GM23338 (cell line): Measurements from ENCODE around the gene ZP2. TPM values are rescaled to one million over a fixed set of nuclear protein-coding genes. Genes with fewer than 3 reads are reported as not detected.

Source experiments
- ATAC-seq: fragments of 200-7000 bp; cut with Tn5 transposase; 3 replicates; pipeline ENCODE4 v1.9.1; 2020
- DNase-seq: peaks from one replicate; pipeline ENCODE4 v3.0.0-alpha.2; 2015; ENCODE audit warnings: low spot score
- H2AFZ ChIP-seq: fragments of 200-600 bp; sonication (generic); 2 replicates; pipeline ENCODE4 v1.8.0; 2016; ENCODE audit warnings: antibody characterized with exemption, mild to moderate bottlenecking, moderate library complexity
- H3F3A ChIP-seq: fragments of 200-600 bp; sonication (generic); replicated peaks from 2 replicates; pipeline ENCODE4 v1.8.0; 2017; ENCODE audit warnings: antibody characterized with exemption, mixed run types, low read depth
- H3K27ac ChIP-seq: fragments of 200-600 bp; sonication (generic); 2 replicates; pipeline ENCODE4 v1.6.1; 2016; ENCODE audit warnings: low read depth
- H3K27me3 ChIP-seq: fragments of 200-600 bp; sonication (generic); 2 replicates; pipeline ENCODE4 v1.8.0; 2016; ENCODE audit warnings: mild to moderate bottlenecking, mixed run types, moderate library complexity; ENCODE audit not compliant: insufficient read depth
- H3K36me3 ChIP-seq: fragments of 200-600 bp; sonication (generic); 2 replicates; pipeline ENCODE4 v1.8.0; 2016; ENCODE audit warnings: mild to moderate bottlenecking; ENCODE audit not compliant: insufficient read depth
- H3K4me1 ChIP-seq: fragments of 200-600 bp; sonication (generic); 2 replicates; pipeline ENCODE4 v1.8.0; 2016; ENCODE audit warnings: mild to moderate bottlenecking, moderate library complexity; ENCODE audit not compliant: insufficient read depth
- H3K4me2 ChIP-seq: fragments of 200-600 bp; sonication (generic); 2 replicates; pipeline ENCODE4 v1.7.1; 2017; ENCODE audit warnings: mixed run types
- H3K4me3 ChIP-seq: fragments of 200-600 bp; sonication (generic); 2 replicates; pipeline ENCODE4 v1.6.1; 2016; ENCODE audit warnings: mixed run types
- H3K79me2 ChIP-seq: fragments of 200-600 bp; sonication (generic); replicated peaks from 2 replicates; pipeline ENCODE4 v1.8.0; 2017; ENCODE audit warnings: mild to moderate bottlenecking; ENCODE audit not compliant: insufficient read depth
- H3K9me2 ChIP-seq: fragments of 200-600 bp; sonication (generic); 2 replicates; pipeline ENCODE4 v1.8.0; 2017; ENCODE audit not compliant: insufficient read depth
- H4K20me1 ChIP-seq: fragments of 200-600 bp; sonication (generic); replicated peaks from 2 replicates; pipeline ENCODE4 v1.8.0; 2017; ENCODE audit warnings: mild to moderate bottlenecking; ENCODE audit not compliant: insufficient read depth
- H3K27ac Mint-ChIP-seq: 2 replicates; pipeline ENCODE4 v1.8.0; 2020; ENCODE audit warnings: inconsistent platforms, mild to moderate bottlenecking, moderate library complexity, mixed read lengths
- H3K27me3 Mint-ChIP-seq: 3 replicates; pipeline ENCODE4 v1.8.0; 2022; ENCODE audit warnings: low read depth, mild to moderate bottlenecking, moderate library complexity, mixed read lengths, inconsistent platforms; ENCODE audit not compliant: insufficient read depth, poor library complexity
- H3K36me3 Mint-ChIP-seq: 3 replicates; pipeline ENCODE4 v1.8.0; 2021; ENCODE audit warnings: low read depth, mild to moderate bottlenecking, inconsistent platforms, moderate library complexity, mixed read lengths
- H3K4me1 Mint-ChIP-seq: 3 replicates; pipeline ENCODE4 v1.8.0; 2020; ENCODE audit warnings: mild to moderate bottlenecking, inconsistent platforms, mixed read lengths
- H3K4me3 Mint-ChIP-seq: 3 replicates; pipeline ENCODE4 v1.8.0; 2021; ENCODE audit warnings: moderate library complexity, mild to moderate bottlenecking, inconsistent platforms, mixed read lengths
- H3K9me3 Mint-ChIP-seq: 3 replicates; pipeline ENCODE4 v1.8.0; 2020; ENCODE audit warnings: moderate library complexity, mild to moderate bottlenecking, inconsistent platforms, mixed read lengths
- CREB1 ChIP-seq: fragments of 250-450 bp; sonication (Bioruptor Pico); IDR thresholded peaks from 2 replicates; pipeline ENCODE4 v1.5.0; 2020; ENCODE audit warnings: low read depth, mild to moderate bottlenecking, moderate library complexity
- ETS1 ChIP-seq: IDR thresholded peaks from 2 replicates; pipeline ENCODE4 v1.6.1; 2016; ENCODE audit warnings: antibody characterized with exemption
- EZH2 ChIP-seq: fragments of 200-600 bp; sonication (generic); IDR thresholded peaks from one replicate; pipeline ENCODE4 v1.8.0; 2017; ENCODE audit warnings: antibody characterized with exemption, mild to moderate bottlenecking, low read depth; ENCODE audit not compliant: unreplicated experiment
- EZH2phosphoT487 ChIP-seq: fragments of 200-600 bp; sonication (generic); IDR thresholded peaks from one replicate; pipeline ENCODE4 v1.8.1; 2018; ENCODE audit warnings: antibody characterized with exemption; ENCODE audit not compliant: unreplicated experiment
- JUNB ChIP-seq: IDR thresholded peaks from one replicate; pipeline ENCODE4 v1.6.1; 2016; ENCODE audit warnings: antibody characterized with exemption; ENCODE audit not compliant: unreplicated experiment
- NANOG ChIP-seq: IDR thresholded peaks from 2 replicates; pipeline ENCODE4 v1.6.1; 2016; ENCODE audit warnings: antibody characterized with exemption, borderline replicate concordance
- POLR2AphosphoS5 ChIP-seq: IDR thresholded peaks from 2 replicates; pipeline ENCODE4 v1.6.1; 2016; ENCODE audit warnings: antibody characterized with exemption, low read depth
- REST ChIP-seq: IDR thresholded peaks from one replicate; pipeline ENCODE4 v1.6.1; 2018; ENCODE audit warnings: antibody characterized with exemption; ENCODE audit not compliant: unreplicated experiment
- STAT1 ChIP-seq: IDR thresholded peaks from one replicate; pipeline ENCODE4 v1.6.1; 2016; ENCODE audit warnings: antibody characterized with exemption; ENCODE audit not compliant: unreplicated experiment
- ZNF114 ChIP-seq: fragments of 250-450 bp; sonication (Bioruptor Pico); IDR thresholded peaks from 2 replicates; pipeline ENCODE4 v1.5.0; 2020; ENCODE audit warnings: mild to moderate bottlenecking, moderate library complexity
- ZNF331 ChIP-seq: fragments of 250-450 bp; sonication (Bioruptor Pico); IDR thresholded peaks from 2 replicates; pipeline ENCODE4 v1.5.0; 2020; ENCODE audit warnings: low read depth, mild to moderate bottlenecking, moderate library complexity
- ZNF462 ChIP-seq: fragments of 250-450 bp; sonication (Bioruptor Pico); IDR thresholded peaks from 2 replicates; pipeline ENCODE4 v1.5.0; 2020; ENCODE audit warnings: mild to moderate bottlenecking, moderate library complexity
- polyA plus RNA-seq: library from polyadenylated mRNA; unstranded; fragments of >200 nt; fragmentation: Nextera tagmentation; extraction: Ambion mirVana; gene quantifications from 2 replicates; pipeline ENCODE4 v1.2.1, GENCODE V29; 2016
- total RNA-seq: library from RNA; depleted of rRNA; stranded (reverse); fragments of >200 nt; shearing (Covaris generic); gene quantifications from 2 replicates; pipeline ENCODE4 v1.2.3, GENCODE V29; 2014
- TF ChIP-seq, protein P1 (sequence below), 2 experiments: fragments of 200-600 bp in 1 of 2; sonication (generic) in 1 of 2; conservative IDR thresholded peaks; 2 replicates each; pipeline versions ENCODE4 v1.5.1 to v1.6.1; 2016 to 2017; ENCODE audit warnings: antibody characterized with exemption in 2 of 2, low read depth in 2 of 2, mild to moderate bottlenecking in 2 of 2, moderate library complexity in 1 of 2

The ZP2 gene
- total and polyA plus RNA-seq, 2 experiments from 2014 or later = not detected

DNA sequence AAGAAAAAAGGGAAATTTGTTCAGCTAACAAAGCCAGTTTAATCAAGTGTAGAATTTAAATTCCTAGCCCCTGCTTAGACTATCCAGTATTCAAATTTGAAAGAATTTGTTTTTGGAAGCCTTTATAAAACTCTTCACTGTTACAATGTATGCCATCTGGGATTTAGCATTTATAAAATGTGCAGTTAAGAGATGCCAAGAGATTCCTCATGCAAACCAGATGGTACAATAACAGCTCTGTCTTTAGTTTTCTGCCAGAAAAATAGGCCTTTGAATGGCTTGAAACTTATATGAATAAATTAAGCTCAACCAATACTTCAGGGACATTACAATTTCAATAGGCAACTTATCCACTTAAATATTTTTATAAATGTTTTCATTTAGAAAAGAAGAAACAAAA is 15.4 kb upstream of the ZP2 start (continued):
- no peak for TF ChIP-seq ZNF462

DNA sequence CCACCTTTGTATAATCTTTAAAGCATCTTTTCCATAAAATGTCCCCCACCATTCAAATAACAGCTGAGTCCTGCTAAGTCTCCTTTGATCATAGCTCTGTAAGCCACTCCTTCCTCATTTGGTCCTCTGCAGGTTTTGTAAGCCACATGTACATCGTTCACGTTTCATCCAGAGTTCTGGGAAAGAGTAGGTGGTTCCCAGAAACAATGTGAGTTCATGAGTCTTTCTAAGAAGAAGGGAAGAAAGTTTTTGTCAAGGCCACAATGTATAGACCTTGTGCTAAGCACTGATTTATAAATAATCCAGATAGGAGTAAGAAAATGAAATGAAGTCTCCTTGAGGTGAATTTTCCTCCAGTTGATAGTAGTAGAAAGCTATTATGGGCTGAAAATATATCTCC is 13.4 kb upstream of the ZP2 start:
- DNase-seq = no peak
- H3K27me3 ChIP-seq = no peaks in the 10 kb centered on the region
- peaks cover 36% of the 10 kb centered on the region for H3K4me1 ChIP-seq
- no peak overlapping the region for H3K4me3 Mint-ChIP-seq
- H4K20me1 ChIP-seq = no peaks in the 10 kb centered on the region
- H3K4me3 ChIP-seq = no peak overlapping the region
- no peak overlapping the region for H3K27ac ChIP-seq
- H3K4me2 ChIP-seq = no peak overlapping the region
- 0 out of 2 replicates have a peak, but pooled peaks cover 9% of the 10 kb centered on the region for H3K9me2 ChIP-seq
- H3F3A ChIP-seq = no peaks in the 10 kb centered on the region
- no peak for ATAC-seq
- H3K4me1 Mint-ChIP-seq = peaks cover 38% of the 10 kb centered on the region
- H3K27ac Mint-ChIP-seq = no peak overlapping the region
- no peak overlapping the region for H2AFZ ChIP-seq
- peaks cover 4% of the 10 kb centered on the region; the same call in 1 of the 3 replicates for H3K9me3 Mint-ChIP-seq
- no peaks in the 10 kb centered on the region for H3K79me2 ChIP-seq
- H3K36me3 Mint-ChIP-seq = 0 out of 3 replicates have a peak, but pooled peaks cover 4% of the 10 kb centered on the region
- peaks cover 5% of the 10 kb centered on the region for H3K27me3 Mint-ChIP-seq
- no peaks in the 10 kb centered on the region for H3K36me3 ChIP-seq
- TF ChIP-seq ETS1 (no peak), CREB1 (CRISPR knock-in tag) (no peak), EZH2phosphoT487 (no peak), ZNF114 (CRISPR knock-in tag) (no peak), JUNB (no peak), STAT1 (no peak), ZNF331 (CRISPR knock-in tag) (no peak), NANOG (no peak), POLR2AphosphoS5 (no peak), EZH2 (no peak), REST (no peak)
- TF ChIP-seq, protein P1, sequence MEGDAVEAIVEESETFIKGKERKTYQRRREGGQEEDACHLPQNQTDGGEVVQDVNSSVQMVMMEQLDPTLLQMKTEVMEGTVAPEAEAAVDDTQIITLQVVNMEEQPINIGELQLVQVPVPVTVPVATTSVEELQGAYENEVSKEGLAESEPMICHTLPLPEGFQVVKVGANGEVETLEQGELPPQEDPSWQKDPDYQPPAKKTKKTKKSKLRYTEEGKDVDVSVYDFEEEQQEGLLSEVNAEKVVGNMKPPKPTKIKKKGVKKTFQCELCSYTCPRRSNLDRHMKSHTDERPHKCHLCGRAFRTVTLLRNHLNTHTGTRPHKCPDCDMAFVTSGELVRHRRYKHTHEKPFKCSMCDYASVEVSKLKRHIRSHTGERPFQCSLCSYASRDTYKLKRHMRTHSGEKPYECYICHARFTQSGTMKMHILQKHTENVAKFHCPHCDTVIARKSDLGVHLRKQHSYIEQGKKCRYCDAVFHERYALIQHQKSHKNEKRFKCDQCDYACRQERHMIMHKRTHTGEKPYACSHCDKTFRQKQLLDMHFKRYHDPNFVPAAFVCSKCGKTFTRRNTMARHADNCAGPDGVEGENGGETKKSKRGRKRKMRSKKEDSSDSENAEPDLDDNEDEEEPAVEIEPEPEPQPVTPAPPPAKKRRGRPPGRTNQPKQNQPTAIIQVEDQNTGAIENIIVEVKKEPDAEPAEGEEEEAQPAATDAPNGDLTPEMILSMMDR (conservative IDR thresholded peaks at IDR 0.05; ENCODE audit: low read depth in 2 of 2) = no peak
